Loucy (cell line): ENCODE data around the gene GSS.
"Not testable (repeated sequence)": the region's sequence is repeated elsewhere in the genome, so short reads cannot be mapped to it uniquely, and the experiment has no call there.

Source experiments
- H2AFZ ChIP-seq: fragments of 200-600 bp; sonication (generic); 2 replicates; pipeline ENCODE4 v1.6.0; 2016; ENCODE audit warnings: antibody characterized with exemption, mild to moderate bottlenecking, low read length, moderate library complexity
- H3F3A ChIP-seq: fragments of 200-600 bp; 2 replicates; pipeline ENCODE4 v1.6.0; 2016; ENCODE audit warnings: antibody characterized with exemption, low read depth, mild to moderate bottlenecking
- H3K27me3 ChIP-seq: fragments of 200-600 bp; sonication (generic); 2 replicates; pipeline ENCODE4 v1.6.1; 2014; ENCODE audit warnings: low read length, mild to moderate bottlenecking; ENCODE audit not compliant: insufficient read depth, poor library complexity, severe bottlenecking
- H3K36me3 ChIP-seq: fragments of 200-600 bp; sonication (generic); 2 replicates; pipeline ENCODE4 v1.6.1; 2016; ENCODE audit warnings: low read length; ENCODE audit not compliant: insufficient read depth
- H3K4me1 ChIP-seq: fragments of 200-600 bp; sonication (generic); 2 replicates; pipeline ENCODE4 v1.5.1; 2014; ENCODE audit warnings: low read length, mild to moderate bottlenecking; ENCODE audit not compliant: insufficient read depth, poor library complexity, severe bottlenecking
- H3K4me2 ChIP-seq: fragments of 200-600 bp; sonication (generic); 2 replicates; pipeline ENCODE4 v1.6.0; 2014; ENCODE audit warnings: antibody characterized with exemption, low read length, low read depth, mild to moderate bottlenecking; ENCODE audit not compliant: poor library complexity, severe bottlenecking
- H3K4me3 ChIP-seq: fragments of 200-600 bp; sonication (generic); 2 replicates; pipeline ENCODE4 v1.5.1; 2014; ENCODE audit warnings: low read length, mild to moderate bottlenecking, mixed read lengths; ENCODE audit not compliant: poor library complexity, severe bottlenecking
- H3K79me2 ChIP-seq: fragments of 200-600 bp; sonication (generic); 2 replicates; pipeline ENCODE4 v1.6.1; 2014; ENCODE audit warnings: low read length; ENCODE audit not compliant: insufficient read depth
- H3K9ac ChIP-seq: fragments of 200-600 bp; sonication (generic); 2 replicates; pipeline ENCODE4 v1.6.0; 2014; ENCODE audit warnings: mild to moderate bottlenecking, low read depth, low read length, moderate library complexity; ENCODE audit not compliant: poor library complexity, severe bottlenecking
- H3K9me2 ChIP-seq: fragments of 200-600 bp; sonication (generic); replicated peaks from 2 replicates; pipeline ENCODE4 v1.6.1; 2016; ENCODE audit warnings: low read depth, low read length, mixed read lengths
- H3K9me3 ChIP-seq: fragments of 200-600 bp; sonication (generic); 2 replicates; pipeline ENCODE4 v1.6.1; 2014; ENCODE audit warnings: mild to moderate bottlenecking, antibody characterized with exemption, low read length, low read depth; ENCODE audit not compliant: insufficient read depth
- H4K20me1 ChIP-seq: fragments of 200-600 bp; sonication (generic); 2 replicates; pipeline ENCODE4 v1.6.0; 2014; ENCODE audit warnings: antibody characterized with exemption, low read length, mild to moderate bottlenecking; ENCODE audit not compliant: insufficient read depth, poor library complexity, severe bottlenecking
- EZH2phosphoT487 ChIP-seq: fragments of 200-600 bp; IDR thresholded peaks from 2 replicates; pipeline ENCODE4 v1.6.1; 2018; ENCODE audit warnings: antibody characterized with exemption, mild to moderate bottlenecking, moderate library complexity, borderline replicate concordance
- TF ChIP-seq, protein P1 (sequence below): fragments of 200-600 bp; sonication (generic); conservative IDR thresholded peaks from 2 replicates; pipeline ENCODE4 v1.5.1; 2014; ENCODE audit warnings: mild to moderate bottlenecking, antibody characterized with exemption, low read length

Gene GSS

DNA sequence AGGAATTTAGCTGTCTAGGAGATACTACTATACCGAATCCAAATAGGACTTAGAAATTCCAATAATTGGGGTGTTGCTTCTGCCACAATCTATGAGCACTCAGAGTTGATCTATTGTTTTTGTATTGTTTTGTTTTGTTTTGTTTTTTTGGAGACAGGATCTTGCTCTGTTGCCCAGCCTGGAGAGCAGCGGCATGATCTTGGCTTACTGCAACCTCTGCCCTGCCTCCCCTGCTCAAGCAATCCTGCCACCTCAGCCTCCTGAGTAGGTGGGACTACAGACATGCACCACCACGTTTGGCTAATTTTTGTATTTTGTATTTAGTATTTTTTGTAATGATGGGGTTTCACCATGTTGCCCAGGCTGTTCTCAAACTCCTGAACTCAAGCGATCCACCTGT lies 71.8 kb downstream of the GSS start:
- H3K27me3 ChIP-seq = no peaks in the 10 kb centered on the region
- H3K4me2 ChIP-seq = no peak overlapping the region
- H3K4me3 ChIP-seq = no peak overlapping the region
- no peaks in the 10 kb centered on the region for H3K9me3 ChIP-seq
- TF ChIP-seq EZH2phosphoT487 = no peak
- TF ChIP-seq, protein P1, sequence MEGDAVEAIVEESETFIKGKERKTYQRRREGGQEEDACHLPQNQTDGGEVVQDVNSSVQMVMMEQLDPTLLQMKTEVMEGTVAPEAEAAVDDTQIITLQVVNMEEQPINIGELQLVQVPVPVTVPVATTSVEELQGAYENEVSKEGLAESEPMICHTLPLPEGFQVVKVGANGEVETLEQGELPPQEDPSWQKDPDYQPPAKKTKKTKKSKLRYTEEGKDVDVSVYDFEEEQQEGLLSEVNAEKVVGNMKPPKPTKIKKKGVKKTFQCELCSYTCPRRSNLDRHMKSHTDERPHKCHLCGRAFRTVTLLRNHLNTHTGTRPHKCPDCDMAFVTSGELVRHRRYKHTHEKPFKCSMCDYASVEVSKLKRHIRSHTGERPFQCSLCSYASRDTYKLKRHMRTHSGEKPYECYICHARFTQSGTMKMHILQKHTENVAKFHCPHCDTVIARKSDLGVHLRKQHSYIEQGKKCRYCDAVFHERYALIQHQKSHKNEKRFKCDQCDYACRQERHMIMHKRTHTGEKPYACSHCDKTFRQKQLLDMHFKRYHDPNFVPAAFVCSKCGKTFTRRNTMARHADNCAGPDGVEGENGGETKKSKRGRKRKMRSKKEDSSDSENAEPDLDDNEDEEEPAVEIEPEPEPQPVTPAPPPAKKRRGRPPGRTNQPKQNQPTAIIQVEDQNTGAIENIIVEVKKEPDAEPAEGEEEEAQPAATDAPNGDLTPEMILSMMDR = no peak
- H3F3A ChIP-seq = no peaks in the 10 kb centered on the region
- no peaks in the 10 kb centered on the region for H3K36me3 ChIP-seq
- H3K4me1 ChIP-seq = no peaks in the 10 kb centered on the region
- H3K9me2 ChIP-seq = no peaks in the 10 kb centered on the region
- H3K9ac ChIP-seq = no peak overlapping the region
- no peaks in the 10 kb centered on the region for H4K20me1 ChIP-seq
- H2AFZ ChIP-seq = no peak overlapping the region
- H3K79me2 ChIP-seq = no peaks in the 10 kb centered on the region

DNA sequence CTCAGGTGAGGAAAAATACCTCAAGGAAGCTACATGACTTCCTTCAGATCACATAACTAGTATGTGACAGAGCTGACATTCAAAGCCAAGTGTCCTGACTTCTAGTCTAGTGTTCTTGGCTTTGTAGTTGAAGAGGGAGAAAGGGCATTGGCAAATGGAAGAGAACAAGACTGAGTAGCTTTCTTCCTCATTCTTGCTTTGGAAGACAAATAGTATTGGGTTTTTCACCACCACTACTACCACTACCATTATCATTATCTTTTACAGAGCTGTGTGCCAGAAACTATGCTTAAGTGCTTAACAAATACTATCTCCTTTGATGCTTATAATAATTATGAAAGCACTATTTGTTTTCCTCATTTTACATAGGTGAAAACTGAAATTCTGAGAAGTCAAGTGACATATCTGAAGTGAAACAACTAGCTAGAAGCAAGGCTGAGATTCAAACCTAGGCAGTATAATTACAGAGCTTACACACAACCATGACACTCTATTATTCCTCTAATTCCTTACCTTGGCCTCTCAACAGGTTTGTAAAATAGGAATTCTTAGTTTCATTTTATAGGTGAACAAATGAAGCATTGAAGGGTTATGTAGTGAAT lies 72.4 kb downstream of the GSS start:
- Histone ChIP-seq H3K36me3 (no peaks in the 10 kb centered on the region), H3K27me3 (no peaks in the 10 kb centered on the region), H4K20me1 (no peaks in the 10 kb centered on the region)

DNA sequence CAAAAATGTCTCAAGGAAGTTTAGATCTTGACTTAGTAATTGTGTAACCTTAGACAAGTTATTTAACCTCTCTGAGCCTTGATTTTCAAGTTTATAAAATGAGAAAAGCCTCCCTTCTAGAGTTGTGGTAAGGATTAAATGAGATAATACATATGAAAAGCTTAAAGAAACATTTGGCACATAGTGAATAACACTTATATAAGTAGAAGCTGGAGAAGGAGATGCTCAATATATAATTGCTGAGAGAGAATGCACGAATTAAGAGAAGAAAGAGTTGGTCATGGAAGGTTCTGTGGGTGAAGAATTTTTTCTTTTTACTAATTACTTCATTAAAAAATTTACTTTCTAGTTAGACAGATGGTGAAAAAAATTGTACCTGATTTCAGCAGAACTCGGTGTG lies 73.9 kb downstream of the GSS start:
- Histone ChIP-seq H3K27me3 (no peaks in the 10 kb centered on the region), H4K20me1 (no peaks in the 10 kb centered on the region), H3K9ac (no peak overlapping the region), H3F3A (no peaks in the 10 kb centered on the region), H3K9me2 (no peaks in the 10 kb centered on the region), H3K4me1 (peaks cover 6% of the 10 kb centered on the region), H3K4me2 (no peak overlapping the region), H2AFZ (no peak overlapping the region), H3K9me3 (no peaks in the 10 kb centered on the region), H3K79me2 (no peaks in the 10 kb centered on the region), H3K36me3 (no peaks in the 10 kb centered on the region), H3K4me3 (no peak overlapping the region)
- TF ChIP-seq, protein P1 = no peak
- no peak for TF ChIP-seq EZH2phosphoT487

More for the DNA sequence above, 72.4 kb downstream of the GSS start:
- Histone ChIP-seq H3K4me2 (no peak overlapping the region), H3K9me3 (no peaks in the 10 kb centered on the region), H3F3A (no peaks in the 10 kb centered on the region), H3K4me3 (no peak overlapping the region), H3K9me2 (no peaks in the 10 kb centered on the region), H2AFZ (no peak overlapping the region), H3K4me1 (no peaks in the 10 kb centered on the region), H3K79me2 (no peaks in the 10 kb centered on the region), H3K9ac (no peak overlapping the region)
- TF ChIP-seq EZH2phosphoT487 = no peak
- TF ChIP-seq, protein P1 = no peak

GRCh38 chr20:34880971-34881370 lies 74.6 kb downstream of the GSS start:
- H3K27me3 ChIP-seq, H3K79me2 ChIP-seq, H2AFZ ChIP-seq, H3K9me2 ChIP-seq, H3K4me1 ChIP-seq, H3K4me2 ChIP-seq, H3F3A ChIP-seq, H3K9ac ChIP-seq, H4K20me1 ChIP-seq, H3K36me3 ChIP-seq, H3K4me3 ChIP-seq, H3K9me3 ChIP-seq: not testable (repeated sequence)
